Measurements from ENCODE around the gene ACHE.
A peak's percentile ranks its signal among the peaks of the same experiment; 100 is the strongest.

Gene ACHE

DNA sequence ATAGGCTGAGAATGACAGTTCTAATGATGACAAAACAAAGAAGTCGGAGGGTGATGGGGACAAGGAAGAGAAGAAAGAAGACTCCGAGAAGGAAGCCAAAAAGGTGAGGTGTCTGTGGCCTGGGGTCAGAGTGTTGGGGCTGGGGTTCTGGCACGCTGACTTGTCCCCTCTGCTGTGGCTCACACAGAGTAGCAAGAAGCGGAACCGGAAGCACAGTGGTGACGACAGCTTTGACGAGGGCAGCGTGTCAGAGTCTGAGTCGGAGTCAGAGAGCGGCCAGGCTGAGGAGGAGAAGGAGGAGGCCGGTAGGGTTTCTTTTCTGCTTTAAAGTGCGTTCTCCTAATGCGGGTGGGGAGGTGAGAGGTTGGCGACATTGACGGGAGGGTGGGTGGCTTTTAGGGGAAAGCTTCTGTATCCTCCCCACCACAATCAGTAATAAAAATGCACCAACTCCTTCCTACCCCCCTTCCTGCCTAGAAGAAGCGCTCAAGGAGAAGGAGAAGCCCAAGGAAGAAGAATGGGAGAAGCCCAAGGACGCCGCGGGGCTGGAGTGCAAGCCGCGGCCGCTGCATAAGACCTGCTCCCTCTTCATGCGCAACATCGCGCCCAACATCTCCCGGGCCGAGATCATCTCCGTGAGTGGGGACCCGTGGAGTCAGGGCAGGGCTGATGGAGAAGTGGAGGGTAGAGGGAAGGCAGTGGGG lies 10.8 kb downstream of the ACHE start:
- no peak for DNase-seq

DNA sequence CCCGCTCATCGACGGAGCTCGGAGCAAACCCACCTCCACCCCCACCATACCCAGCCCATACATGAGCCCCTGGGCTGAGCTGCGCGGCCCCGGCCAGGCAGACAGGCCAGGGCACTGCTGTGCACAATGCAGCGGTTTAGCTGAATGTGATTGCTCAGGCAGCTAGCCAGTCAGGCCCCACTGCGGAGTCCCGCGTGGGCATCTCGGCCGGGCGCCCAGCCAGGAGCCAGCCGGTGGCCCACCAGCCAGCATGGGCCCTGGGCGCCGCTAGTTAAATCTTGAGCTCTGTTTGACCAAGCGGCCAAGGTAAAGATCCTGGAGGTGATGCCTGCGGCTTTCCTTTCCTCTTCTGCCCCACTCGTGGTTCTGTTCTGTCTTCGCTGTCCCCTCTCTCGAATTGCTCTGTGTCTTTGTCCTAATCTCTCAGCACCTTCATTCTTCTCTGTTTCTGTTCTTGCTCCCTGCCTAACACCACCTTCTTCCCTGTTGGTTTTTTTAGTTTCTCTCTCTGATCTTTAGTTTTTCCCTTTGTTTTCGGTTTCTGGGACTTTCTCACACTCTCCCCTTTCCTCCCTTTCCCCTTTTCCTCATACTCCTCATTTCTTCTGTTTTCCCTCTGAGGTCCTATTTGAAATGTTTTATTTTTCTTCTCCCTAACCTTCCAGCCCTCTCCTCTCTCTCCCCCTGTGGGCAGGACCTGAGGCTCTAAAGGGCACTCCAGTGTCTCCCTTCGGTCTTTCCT lies 12.7 kb downstream of the ACHE start:
- DNase-seq = no peak

- DNase-seq = no peak
Measured at GRCh38 chr7:100882201-100882600, 13.5 kb downstream of the ACHE start.

DNA sequence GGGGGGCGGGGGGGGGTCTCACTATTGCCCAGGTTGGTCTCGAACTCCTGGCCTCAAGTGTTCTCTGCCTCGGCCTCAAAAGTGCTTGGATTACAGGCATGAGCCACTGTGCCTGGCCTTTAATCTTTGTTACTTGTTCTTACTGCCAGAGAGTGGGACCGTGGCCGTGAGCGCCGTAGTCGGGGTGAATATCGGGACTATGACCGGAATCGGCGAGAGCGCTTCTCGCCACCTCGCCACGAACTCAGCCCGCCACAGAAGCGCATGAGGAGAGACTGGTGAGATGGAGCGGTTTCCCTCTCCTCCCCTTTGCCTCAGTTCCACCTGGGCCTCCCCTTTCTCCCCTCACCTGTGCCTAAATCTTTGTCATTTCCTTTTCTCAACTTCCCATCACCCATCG lies 14.6 kb downstream of the ACHE start:
- DNase-seq = no peak

- DNase-seq = no peak
Measured at GRCh38 chr7:100880645-100881044, 15.0 kb downstream of the ACHE start.

GRCh38 chr7:100879685-100880261 lies 15.9 kb downstream of the ACHE start:
- DNase-seq = no peak

DNA sequence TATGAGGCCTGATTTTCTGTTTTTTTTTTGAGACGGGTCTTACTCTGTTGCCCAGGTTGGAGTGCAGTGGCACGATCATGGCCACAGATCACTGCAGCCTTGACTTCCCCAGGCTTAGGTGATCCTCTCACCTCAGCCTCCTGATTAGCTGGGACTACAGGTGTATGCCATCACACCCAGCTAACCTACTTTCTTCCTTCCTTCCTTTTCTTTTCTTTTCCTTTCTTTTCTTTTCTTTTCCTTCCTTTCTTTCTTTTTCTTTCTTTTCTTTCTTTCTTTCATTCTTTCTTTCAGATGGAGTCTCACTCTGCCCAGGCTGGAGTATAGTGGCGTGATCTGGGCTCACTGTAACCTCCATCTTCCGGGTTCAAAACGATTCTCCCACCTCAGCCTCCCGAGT lies 17.0 kb downstream of the ACHE start:
- no peak for DNase-seq

DNA sequence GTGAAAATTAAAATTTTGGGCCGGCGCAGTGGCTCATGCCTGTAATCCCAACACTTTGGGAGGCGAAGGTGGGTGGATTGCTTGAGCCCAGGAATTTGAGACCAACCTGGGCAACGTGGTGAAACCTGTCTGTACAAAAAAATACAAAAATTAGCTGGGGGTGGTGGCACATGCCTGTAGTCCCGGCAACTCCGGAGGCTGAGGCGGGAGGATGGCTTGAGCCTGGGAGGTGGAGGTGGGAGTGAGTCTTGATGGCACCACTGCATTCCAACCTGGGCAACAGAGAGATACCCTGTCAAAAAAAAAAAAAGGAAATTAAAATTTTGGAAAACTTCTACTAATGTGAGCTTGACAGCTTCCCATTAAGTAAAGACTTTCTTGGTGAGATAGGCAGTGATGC lies 17.7 kb downstream of the ACHE start:
- no peak for DNase-seq

DNA sequence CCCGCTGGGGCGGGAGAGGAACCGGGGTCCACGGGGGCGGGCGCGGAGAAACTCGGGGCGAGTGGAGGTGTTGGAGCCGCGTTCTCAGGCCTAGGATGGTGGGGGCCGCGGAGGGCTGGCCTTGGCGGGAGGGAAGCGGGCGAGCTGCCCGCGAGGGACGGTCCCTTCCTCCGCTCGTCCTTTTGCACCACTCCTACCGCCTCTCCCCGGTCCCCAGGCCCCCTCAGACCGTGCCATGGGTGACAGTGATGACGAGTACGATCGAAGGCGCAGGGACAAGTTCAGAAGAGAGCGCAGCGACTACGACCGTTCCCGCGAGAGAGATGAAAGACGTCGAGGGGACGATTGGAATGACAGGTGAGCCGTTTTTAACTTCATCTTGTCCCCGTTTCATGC lies 20.3 kb downstream of the ACHE start:
- DNase-seq = no peak

- peak; percentile 96 for DNase-seq
Measured at GRCh38 chr7:100874577-100875355, 20.9 kb downstream of the ACHE start, which contains the start of gene SRRT. Gene SRRT, plus strand, starts transcription at chr7:100875103. Its CDS starts 488 bp downstream, at chr7:100875591.

GRCh38 chr7:100874300-100874576 lies 21.4 kb downstream of the ACHE start:
- DNase-seq = no peak

- no peak for DNase-seq
Measured at GRCh38 chr7:100873599-100874299, 21.9 kb downstream of the ACHE start.

- peak; percentile 15 for DNase-seq
Measured at GRCh38 chr7:100867776-100868485, 27.8 kb downstream of the ACHE start.

- peak; percentile 44 for DNase-seq
Measured at GRCh38 chr7:100867040-100867775, 28.5 kb downstream of the ACHE start, which contains the start of gene TRIP6. Gene TRIP6, plus strand, starts transcription at chr7:100867387. Its CDS starts 111 bp downstream, at chr7:100867498.

- no peak for DNase-seq
Measured at GRCh38 chr7:100866729-100867039, 29.0 kb downstream of the ACHE start.

DNA sequence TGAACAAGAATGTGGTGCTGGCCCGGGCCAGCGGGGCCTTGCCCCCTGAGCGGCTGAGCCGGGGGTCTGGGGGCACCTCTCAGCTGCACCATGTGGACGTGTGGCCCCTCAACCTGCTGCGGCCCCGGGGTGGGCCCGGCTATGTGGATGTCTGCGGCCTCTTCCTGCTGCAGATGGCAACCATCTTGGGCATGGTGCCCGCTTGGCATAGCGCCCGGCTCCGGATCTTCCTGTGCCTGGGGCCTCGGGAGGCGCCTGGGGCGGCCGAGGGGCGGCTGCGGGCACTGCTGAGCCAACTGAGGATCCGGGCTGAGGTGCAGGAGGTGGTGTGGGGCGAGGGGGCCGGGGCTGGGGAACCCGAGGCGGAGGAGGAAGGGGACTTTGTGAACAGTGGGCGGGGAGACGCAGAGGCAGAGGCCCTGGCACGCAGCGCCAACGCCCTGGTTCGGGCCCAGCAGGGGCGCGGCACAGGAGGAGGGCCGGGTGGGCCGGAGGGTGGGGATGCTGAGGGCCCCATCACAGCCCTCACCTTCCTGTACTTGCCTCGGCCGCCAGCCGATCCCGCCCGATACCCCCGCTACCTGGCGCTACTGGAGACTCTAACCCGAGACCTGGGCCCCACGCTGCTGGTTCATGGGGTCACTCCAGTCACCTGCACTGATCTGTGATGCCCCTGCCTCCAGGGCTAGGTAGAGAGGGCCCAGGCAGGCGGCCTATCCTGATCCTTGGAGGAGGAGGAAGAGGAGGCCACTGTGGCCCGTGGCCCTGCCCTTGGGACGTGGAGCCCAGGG lies 29.6 kb downstream of the ACHE start:
- DNase-seq = no peak

GRCh38 chr7:100865372-100865911 lies 30.2 kb downstream of the ACHE start:
- DNase-seq = no peak

DNA sequence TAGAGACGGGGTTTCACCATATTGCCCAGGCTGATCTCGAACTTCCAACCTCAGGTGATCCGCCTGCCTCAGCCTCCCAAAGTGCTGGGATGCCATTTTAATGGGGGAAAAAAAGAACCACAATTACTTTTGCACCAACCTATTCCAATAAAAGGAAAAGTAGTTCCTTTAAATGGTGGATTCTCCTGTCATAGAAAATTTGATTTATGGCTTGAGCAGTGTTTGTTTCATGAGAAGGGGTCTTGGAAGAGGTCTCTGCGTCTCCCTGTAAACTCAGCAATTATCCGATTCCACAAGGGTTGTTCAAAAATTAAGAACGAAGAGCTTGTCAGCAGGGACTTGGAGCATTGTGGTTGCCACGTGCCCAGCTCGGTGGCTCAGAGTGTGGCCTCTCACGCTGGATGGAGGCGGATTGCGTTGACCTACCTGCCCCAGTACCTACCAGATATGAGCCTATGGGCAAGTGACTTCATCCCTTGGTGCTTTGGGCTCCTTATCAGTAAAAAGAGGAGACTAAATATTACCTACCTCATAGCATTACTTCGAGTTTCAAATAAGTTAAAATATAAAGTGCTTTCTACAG lies 31.3 kb downstream of the ACHE start:
- no peak for DNase-seq

GRCh38 chr7:100863406-100863950 lies 32.2 kb downstream of the ACHE start:
- DNase-seq = no peak

DNA sequence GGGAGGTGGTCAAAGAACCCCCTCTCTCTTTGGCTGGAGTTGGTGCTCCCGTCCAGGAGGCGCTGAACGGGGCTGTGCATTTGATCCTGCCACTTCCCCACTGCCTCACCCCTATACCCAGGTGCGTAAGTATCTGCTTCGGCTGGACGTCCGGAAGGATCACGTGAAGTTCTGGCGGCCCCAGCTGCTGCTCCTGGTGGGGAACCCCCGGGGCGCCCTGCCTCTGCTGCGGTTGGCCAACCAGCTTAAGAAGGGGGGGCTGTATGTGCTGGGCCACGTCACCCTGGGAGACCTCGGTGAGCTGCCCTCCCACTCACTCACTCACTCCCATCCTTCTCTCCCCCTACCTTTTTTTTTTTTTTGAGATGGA lies 34.1 kb downstream of the ACHE start:
- no peak for DNase-seq

All from DMS79 (cell line).